Measurements from ENCODE around the gene RAPGEF2. TPM values are rescaled to one million over a fixed set of nuclear protein-coding genes. Genes with fewer than 3 reads are reported as not detected.
A peak's percentile ranks its signal among the peaks of the same experiment; 100 is the strongest.

Gene RAPGEF2
- total and polyA plus RNA-seq, 9 of the 15 experiments (the other 6 are each of a cell fraction or from before 2014, with no cell fraction given) = 3.1 to 32.6 (median 23.1) TPM

DNA sequence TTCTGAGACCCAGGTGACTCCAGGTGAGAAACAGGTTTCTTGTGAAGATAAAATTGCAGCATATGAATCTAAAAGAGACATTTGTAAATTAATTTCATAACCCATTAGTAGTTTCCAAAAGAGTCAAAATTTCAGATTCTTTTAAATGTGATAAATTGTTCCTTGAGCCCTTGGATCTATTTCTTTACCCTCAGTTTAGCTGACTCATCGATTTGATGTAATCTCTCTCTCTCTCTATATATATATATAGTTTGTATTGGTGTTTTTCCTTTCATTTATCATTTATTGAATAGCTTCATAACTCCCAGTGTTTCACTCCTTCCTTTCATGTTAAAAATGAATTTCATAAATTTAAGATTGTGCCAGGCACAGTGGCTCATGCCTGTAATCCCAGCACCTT is 96.9 kb downstream of the RAPGEF2 start:
- H3K4me1 ChIP-seq (replicated peaks in 1 of 2; ENCODE audit: control insufficient read depth in 2 of 2, insufficient read depth in 2 of 2, low read length in 2 of 2) = peaks cover 3 to 17% of the 10 kb centered on the region in 2 experiments; a peak in 4 of 5 replicates
- no peak overlapping the region for H3K4me3 ChIP-seq
- no peaks in the 10 kb centered on the region for H3K9me3 ChIP-seq (replicated peaks; ENCODE audit: control insufficient read depth, insufficient read depth, low read depth, low read length)
- no peaks in the 10 kb centered on the region for H3K9me1 ChIP-seq (ENCODE audit: control insufficient read depth, insufficient read depth, low read length)
- in situ Hi-C loops (cut with MboI) (loop anchor here (5.0 to 25.0 kb wide), 3 partner anchors 245 to 963 kb away; no protein-coding TSS in a partner anchor), intact Hi-C loops (cut with micrococcal nuclease) (no loop called here)
- ChIA-PET CTCF (ENCODE audit: low intra/inter-chr PET ratio) (interaction anchor here (1.4 kb wide), 1 partner anchor 349 kb away, joined by 3 read pairs; no protein-coding TSS in a partner anchor), POLR2A (no interaction called here)
- no CpG with 5 or more reads among the region's 1 CpG for WGBS (ENCODE audit: insufficient coverage, low coverage, missing lambda C conversion rate)
- no peak overlapping the region for H3K27ac ChIP-seq (ENCODE audit: extremely low read depth, low read depth, low read length)
- DNase-seq (ENCODE audit: extremely low read depth in 1 of 4, low spot score in 3 of 4) (no peak), ATAC-seq (no peak), FAIRE-seq (no peak)
- H2AFZ ChIP-seq (ENCODE audit: low read depth, low read length) = no peak overlapping the region
- no peak overlapping the region for H3K9ac ChIP-seq (ENCODE audit: insufficient read depth in 1 of 2, low read depth in 2 of 2, low read length in 2 of 2)
- H3K36me3 ChIP-seq (ENCODE audit: control insufficient read depth, insufficient read depth, low read length) = peaks cover 2% of the 10 kb centered on the region; the same call in 1 of the 3 replicates
- H3K79me2 ChIP-seq (ENCODE audit: control insufficient read depth, insufficient read depth, low read length) = peaks cover 2% of the 10 kb centered on the region; the same call in 2 of the 3 replicates
- no TSS peak for BruUV-seq (replicated peaks)
- 0 out of 2 replicates have a peak, but pooled peaks cover 7% of the 10 kb centered on the region for H4K20me1 ChIP-seq (replicated peaks; ENCODE audit: control insufficient read depth, insufficient read depth, low read length)
- H3K27me3 ChIP-seq (ENCODE audit: control insufficient read depth in 2 of 2, insufficient read depth in 2 of 2, low read length in 2 of 2) = no peaks in the 10 kb centered on the region
- H3K4me2 ChIP-seq (ENCODE audit: insufficient read depth, low read length) = no peak overlapping the region
- TF ChIP-seq ZNF316 (IDR thresholded peaks at IDR 0.05) (peak; percentile 99), ZNF263 (CRISPR knock-in tag; IDR thresholded peaks at IDR 0.05; ENCODE audit: borderline replicate concordance) (no peak), MAFG (tag; conservative IDR thresholded peaks at IDR 0.05) (peak; percentile 95), ZNF318 (IDR thresholded peaks at IDR 0.05; ENCODE audit: borderline replicate concordance in 1 of 2, low read depth in 1 of 2) (no peak)
- TF ChIP-seq, protein P1, sequence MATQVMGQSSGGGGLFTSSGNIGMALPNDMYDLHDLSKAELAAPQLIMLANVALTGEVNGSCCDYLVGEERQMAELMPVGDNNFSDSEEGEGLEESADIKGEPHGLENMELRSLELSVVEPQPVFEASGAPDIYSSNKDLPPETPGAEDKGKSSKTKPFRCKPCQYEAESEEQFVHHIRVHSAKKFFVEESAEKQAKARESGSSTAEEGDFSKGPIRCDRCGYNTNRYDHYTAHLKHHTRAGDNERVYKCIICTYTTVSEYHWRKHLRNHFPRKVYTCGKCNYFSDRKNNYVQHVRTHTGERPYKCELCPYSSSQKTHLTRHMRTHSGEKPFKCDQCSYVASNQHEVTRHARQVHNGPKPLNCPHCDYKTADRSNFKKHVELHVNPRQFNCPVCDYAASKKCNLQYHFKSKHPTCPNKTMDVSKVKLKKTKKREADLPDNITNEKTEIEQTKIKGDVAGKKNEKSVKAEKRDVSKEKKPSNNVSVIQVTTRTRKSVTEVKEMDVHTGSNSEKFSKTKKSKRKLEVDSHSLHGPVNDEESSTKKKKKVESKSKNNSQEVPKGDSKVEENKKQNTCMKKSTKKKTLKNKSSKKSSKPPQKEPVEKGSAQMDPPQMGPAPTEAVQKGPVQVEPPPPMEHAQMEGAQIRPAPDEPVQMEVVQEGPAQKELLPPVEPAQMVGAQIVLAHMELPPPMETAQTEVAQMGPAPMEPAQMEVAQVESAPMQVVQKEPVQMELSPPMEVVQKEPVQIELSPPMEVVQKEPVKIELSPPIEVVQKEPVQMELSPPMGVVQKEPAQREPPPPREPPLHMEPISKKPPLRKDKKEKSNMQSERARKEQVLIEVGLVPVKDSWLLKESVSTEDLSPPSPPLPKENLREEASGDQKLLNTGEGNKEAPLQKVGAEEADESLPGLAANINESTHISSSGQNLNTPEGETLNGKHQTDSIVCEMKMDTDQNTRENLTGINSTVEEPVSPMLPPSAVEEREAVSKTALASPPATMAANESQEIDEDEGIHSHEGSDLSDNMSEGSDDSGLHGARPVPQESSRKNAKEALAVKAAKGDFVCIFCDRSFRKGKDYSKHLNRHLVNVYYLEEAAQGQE (IDR thresholded peaks at IDR 0.05; ENCODE audit: borderline replicate concordance) = no peak
- TF ChIP-seq, protein P1 (CRISPR knock-in tag; IDR thresholded peaks at IDR 0.05; ENCODE audit: low read depth) = no peak
